Peyer's patch (tissue), 4 donors: ENCODE data around the gene FBXO28.

Experiments used
- CTCF ChIP-seq, 6 experiments: fragments of 450-650 bp in 4 of 6; fragments of 200-600 bp in 2 of 6; sonication (generic) in 1 of 6; IDR thresholded peaks; one replicate each; pipeline ENCODE4 v1.5.1; 2017 to 2019; ENCODE audit warnings: antibody characterized with exemption in 6 of 6, mild to moderate bottlenecking in 3 of 6, moderate library complexity in 1 of 6
- POLR2A ChIP-seq, 2 donors: fragments of 450-650 bp; IDR thresholded peaks; one replicate each; pipeline ENCODE4 v1.5.1; 2017; ENCODE audit warnings: antibody characterized with exemption in 2 of 2, mild to moderate bottlenecking in 2 of 2, moderate library complexity in 2 of 2

DNA sequence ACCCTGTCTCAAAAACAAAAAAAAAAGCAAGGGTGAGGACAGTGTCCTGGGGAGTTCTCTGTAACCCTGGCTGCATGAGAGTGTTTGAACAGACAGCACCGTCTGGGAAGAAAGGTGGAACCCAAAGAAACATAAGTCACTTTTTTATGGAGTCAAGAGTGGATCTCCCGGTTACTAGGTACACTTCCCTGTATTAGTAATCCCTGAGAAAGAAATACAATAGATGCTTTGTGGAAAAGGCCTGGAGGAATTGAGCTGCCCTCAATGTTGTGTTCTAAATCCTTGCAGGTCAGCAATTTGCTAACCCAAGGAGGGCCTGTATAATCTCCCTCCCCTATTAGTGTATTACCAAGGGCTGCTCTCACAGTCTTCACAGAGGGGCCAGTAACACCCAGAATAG lies 85.8 kb downstream of the FBXO28 start:
- TF ChIP-seq CTCF (IDR thresholded peaks at IDR 0.05): no peak
- TF ChIP-seq POLR2A (IDR thresholded peaks at IDR 0.05): no peak
